ENCODE data around the gene FRAS1. TPM values are rescaled to one million over a fixed set of nuclear protein-coding genes. Genes with fewer than 3 reads are reported as not detected.
"Not testable (repeated sequence)": the region's sequence is repeated elsewhere in the genome, so short reads cannot be mapped to it uniquely, and the experiment has no call there.

Gene FRAS1
- total RNA-seq, 1 experiment from 2014 or later, result 3.4 TPM

DNA sequence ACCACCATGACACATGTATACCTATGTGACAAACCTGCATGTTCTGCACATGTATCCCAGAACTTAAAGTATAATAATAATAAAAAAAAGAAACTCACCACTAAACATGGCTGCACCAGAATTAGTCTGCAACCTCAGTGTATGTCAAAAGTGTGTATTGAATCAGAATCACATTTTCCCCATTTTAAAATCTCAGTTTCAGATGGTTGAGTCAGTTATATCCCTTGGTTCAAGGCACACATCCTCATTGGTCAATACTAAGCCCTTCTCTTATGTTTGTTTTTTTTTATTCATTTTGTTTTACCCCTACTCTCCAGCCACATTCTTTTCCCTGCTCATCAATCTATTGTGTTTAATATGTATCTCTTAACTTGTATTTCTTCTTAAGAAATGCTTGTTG is 436.6 kb downstream of the FRAS1 start:
- no peak overlapping the region for H3K4me2 ChIP-seq (ENCODE audit: low read length)
- no peak overlapping the region for H3K4me3 ChIP-seq (ENCODE audit: low read length)
- H3K79me2 ChIP-seq (ENCODE audit: low read length), result no peaks in the 10 kb centered on the region
- H4K20me1 ChIP-seq (ENCODE audit: low read length), result no peaks in the 10 kb centered on the region
- H3F3A ChIP-seq (ENCODE audit: low read length, unreplicated experiment), result no peaks in the 10 kb centered on the region
- no peak overlapping the region for H3K27ac ChIP-seq (ENCODE audit: low read length)
- no TSS peak for BruUV-seq (replicated peaks)
- no peaks in the 10 kb centered on the region for H3K9me2 ChIP-seq (replicated peaks; ENCODE audit: low read length)
- intact Hi-C loops (cut with micrococcal nuclease), result no loop called here
- DNase-seq, result no peak
- no peaks in the 10 kb centered on the region for H3K27me3 ChIP-seq (ENCODE audit: low read length)
- ChIA-PET CTCF (no interaction called here), POLR2A (ENCODE audit: unreplicated experiment) (no interaction called here)
- ATAC-seq, result no peak
- H3K4me1 ChIP-seq (ENCODE audit: insufficient read depth, low read length), result no peaks in the 10 kb centered on the region
- H3K36me3 ChIP-seq (ENCODE audit: low read depth, low read length), result no peaks in the 10 kb centered on the region
- no peaks in the 10 kb centered on the region for H3K9me3 ChIP-seq (ENCODE audit: low read length)
- TF ChIP-seq EZH2phosphoT487 (IDR thresholded peaks at IDR 0.05; ENCODE audit: borderline replicate concordance, low read length) (no peak), EZH2 (IDR thresholded peaks at IDR 0.05; ENCODE audit: low read length, unreplicated experiment) (no peak)
- TF ChIP-seq, protein P1, sequence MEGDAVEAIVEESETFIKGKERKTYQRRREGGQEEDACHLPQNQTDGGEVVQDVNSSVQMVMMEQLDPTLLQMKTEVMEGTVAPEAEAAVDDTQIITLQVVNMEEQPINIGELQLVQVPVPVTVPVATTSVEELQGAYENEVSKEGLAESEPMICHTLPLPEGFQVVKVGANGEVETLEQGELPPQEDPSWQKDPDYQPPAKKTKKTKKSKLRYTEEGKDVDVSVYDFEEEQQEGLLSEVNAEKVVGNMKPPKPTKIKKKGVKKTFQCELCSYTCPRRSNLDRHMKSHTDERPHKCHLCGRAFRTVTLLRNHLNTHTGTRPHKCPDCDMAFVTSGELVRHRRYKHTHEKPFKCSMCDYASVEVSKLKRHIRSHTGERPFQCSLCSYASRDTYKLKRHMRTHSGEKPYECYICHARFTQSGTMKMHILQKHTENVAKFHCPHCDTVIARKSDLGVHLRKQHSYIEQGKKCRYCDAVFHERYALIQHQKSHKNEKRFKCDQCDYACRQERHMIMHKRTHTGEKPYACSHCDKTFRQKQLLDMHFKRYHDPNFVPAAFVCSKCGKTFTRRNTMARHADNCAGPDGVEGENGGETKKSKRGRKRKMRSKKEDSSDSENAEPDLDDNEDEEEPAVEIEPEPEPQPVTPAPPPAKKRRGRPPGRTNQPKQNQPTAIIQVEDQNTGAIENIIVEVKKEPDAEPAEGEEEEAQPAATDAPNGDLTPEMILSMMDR (conservative IDR thresholded peaks at IDR 0.05; ENCODE audit: low read depth, low read length), result no peak
- H2AFZ ChIP-seq (ENCODE audit: low read length), result no peak overlapping the region
- no peak overlapping the region for H3K9ac ChIP-seq (ENCODE audit: low read length)

DNA sequence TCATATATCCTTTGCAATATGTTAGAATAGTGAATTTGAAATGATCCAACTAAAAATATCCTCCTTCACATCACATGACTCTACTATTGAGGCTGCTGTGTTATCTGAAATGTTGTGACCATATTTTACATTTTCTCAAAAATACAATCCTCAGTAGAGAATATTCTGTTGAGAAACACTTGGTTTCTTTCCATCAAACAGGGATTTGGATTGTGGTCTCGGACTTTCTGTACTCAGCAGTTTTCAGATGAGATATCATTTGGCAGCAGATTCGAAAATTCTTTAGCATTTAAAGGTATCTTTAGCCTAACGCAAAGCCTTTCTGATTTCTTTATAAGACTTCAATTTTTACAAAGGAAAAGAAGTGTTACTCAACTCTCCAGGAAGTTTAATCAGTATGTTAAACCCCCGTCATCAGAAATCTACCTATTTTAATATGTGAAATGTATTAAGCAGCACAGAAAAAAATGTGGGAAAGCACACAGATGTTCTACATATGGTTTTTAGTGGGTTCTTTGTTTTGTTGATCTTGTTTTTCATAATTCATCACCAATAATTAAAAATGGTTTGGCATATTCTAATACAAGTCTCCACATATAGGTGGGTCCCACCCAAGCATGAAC is 439.0 kb downstream of the FRAS1 start:
- no peaks in the 10 kb centered on the region for H4K20me1 ChIP-seq (ENCODE audit: low read length)
- H2AFZ ChIP-seq (ENCODE audit: low read length), result no peak overlapping the region
- intact Hi-C loops (cut with micrococcal nuclease), result no loop called here
- H3F3A ChIP-seq (ENCODE audit: low read length, unreplicated experiment), result no peaks in the 10 kb centered on the region
- no peak for ATAC-seq
- no peaks in the 10 kb centered on the region for H3K9me3 ChIP-seq (ENCODE audit: low read length)
- H3K27me3 ChIP-seq (ENCODE audit: low read length), result no peaks in the 10 kb centered on the region
- H3K9ac ChIP-seq (ENCODE audit: low read length), result no peak overlapping the region
- CTCF ChIA-PET, result no interaction called here
- POLR2A ChIA-PET (ENCODE audit: unreplicated experiment), result no interaction called here
- DNase-seq, result no peak
- no peaks in the 10 kb centered on the region for H3K79me2 ChIP-seq (ENCODE audit: low read length)
- no peak overlapping the region for H3K27ac ChIP-seq (ENCODE audit: low read length)
- no peak overlapping the region for H3K4me2 ChIP-seq (ENCODE audit: low read length)
- no peaks in the 10 kb centered on the region for H3K9me2 ChIP-seq (replicated peaks; ENCODE audit: low read length)
- BruUV-seq (replicated peaks), result no TSS peak
- no peak overlapping the region for H3K4me3 ChIP-seq (ENCODE audit: low read length)
- no peaks in the 10 kb centered on the region for H3K4me1 ChIP-seq (ENCODE audit: insufficient read depth, low read length)
- TF ChIP-seq EZH2 (IDR thresholded peaks at IDR 0.05; ENCODE audit: low read length, unreplicated experiment) (no peak), EZH2phosphoT487 (IDR thresholded peaks at IDR 0.05; ENCODE audit: borderline replicate concordance, low read length) (no peak)
- TF ChIP-seq, protein P1 (conservative IDR thresholded peaks at IDR 0.05; ENCODE audit: low read depth, low read length), result no peak
- no peaks in the 10 kb centered on the region for H3K36me3 ChIP-seq (ENCODE audit: low read depth, low read length)

DNA sequence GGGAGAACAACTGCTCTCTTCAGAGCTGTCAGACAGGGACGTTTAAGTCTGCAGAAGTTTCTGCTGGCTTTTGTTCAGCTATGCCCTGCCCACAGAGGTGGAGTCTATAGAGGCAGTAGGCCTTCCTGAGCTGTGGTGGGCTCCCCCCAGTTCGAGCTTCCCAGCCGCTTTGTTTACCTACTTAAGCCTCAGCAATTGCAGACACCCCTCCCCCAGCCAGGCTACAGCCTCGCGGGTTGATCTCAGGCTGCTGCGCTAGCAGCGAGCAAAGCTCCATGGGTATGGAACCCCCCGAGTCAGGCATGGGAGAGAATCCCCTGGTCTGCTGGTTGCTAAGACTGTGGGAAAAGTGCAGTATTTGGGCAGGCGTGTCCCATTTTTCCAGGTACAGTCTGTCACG is 449.1 kb downstream of the FRAS1 start:
- H3K4me3 ChIP-seq (ENCODE audit: low read length); ATAC-seq; intact Hi-C loops (cut with micrococcal nuclease); H3K4me2 ChIP-seq (ENCODE audit: low read length); H3K79me2 ChIP-seq (ENCODE audit: low read length); BruUV-seq (replicated peaks); H3K27ac ChIP-seq (ENCODE audit: low read length); H3K4me1 ChIP-seq (ENCODE audit: insufficient read depth, low read length); H2AFZ ChIP-seq (ENCODE audit: low read length); H4K20me1 ChIP-seq (ENCODE audit: low read length); H3K9ac ChIP-seq (ENCODE audit: low read length); POLR2A ChIA-PET (ENCODE audit: unreplicated experiment); H3K9me2 ChIP-seq (replicated peaks; ENCODE audit: low read length); CTCF ChIA-PET; H3K9me3 ChIP-seq (ENCODE audit: low read length); H3K36me3 ChIP-seq (ENCODE audit: low read depth, low read length); DNase-seq; H3K27me3 ChIP-seq (ENCODE audit: low read length); H3F3A ChIP-seq (ENCODE audit: low read length, unreplicated experiment): not testable (repeated sequence)

Data from PC-3 (cell line).